Muscle of leg (tissue), 11 donors: Measurements from ENCODE around the gene ABCA4. TPM values are rescaled to one million over a fixed set of nuclear protein-coding genes. Genes with fewer than 3 reads are reported as not detected.

Source experiments
- DNase-seq: peaks from one replicate; pipeline ENCODE4 v3.0.0; 2013
- H3K27ac ChIP-seq: one replicate; pipeline ENCODE4 v1.5.1; 2013; ENCODE audit warnings: mild to moderate bottlenecking, low read length, control low read depth
- H3K27me3 ChIP-seq: one replicate; pipeline ENCODE4 v1.6.1; 2013; ENCODE audit warnings: low read length; ENCODE audit not compliant: control insufficient read depth, insufficient read depth
- H3K36me3 ChIP-seq: one replicate; pipeline ENCODE4 v1.6.1; 2013; ENCODE audit warnings: low read length; ENCODE audit not compliant: control insufficient read depth, insufficient read depth
- H3K4me1 ChIP-seq: one replicate; pipeline ENCODE4 v1.6.1; 2013; ENCODE audit warnings: low read length; ENCODE audit not compliant: control insufficient read depth, insufficient read depth
- H3K4me3 ChIP-seq: one replicate; pipeline ENCODE4 v1.5.1; 2013; ENCODE audit warnings: low read length, control low read depth
- H3K9me3 ChIP-seq: replicated peaks from 2 replicates; pipeline ENCODE4 v1.6.1; 2013; ENCODE audit warnings: low read depth, low read length; ENCODE audit not compliant: control insufficient read depth
- WGBS: methylation state at CpG from one replicate; pipeline ENCODE4 v1.1.5; 2013; ENCODE audit warnings: missing lambda C conversion rate; ENCODE audit not compliant: insufficient coverage; 5-methylcytosine and 5-hydroxymethylcytosine counted together
- polyA plus RNA-seq, 8 donors: library from polyadenylated mRNA; unstranded; fragments of 120-200 nt; gene quantifications; one replicate each; pipeline versions ENCODE4 v1.2.1 to v1.2.3, GENCODE V29; 2013; ENCODE audit warnings: inconsistent platforms in 1 of 8, low replicate concordance in 1 of 8; ENCODE audit not compliant: insufficient read length in 8 of 8, insufficient read depth in 1 of 8
- total RNA-seq: library from RNA; stranded (reverse); fragments of 120-200 nt; gene quantifications from one replicate; pipeline ENCODE4 v1.2.4, GENCODE V29; 2013

ABCA4 gene
- total and polyA plus RNA-seq, 9 donors = 0.19 to 1.1 (median 0.49) TPM

DNA sequence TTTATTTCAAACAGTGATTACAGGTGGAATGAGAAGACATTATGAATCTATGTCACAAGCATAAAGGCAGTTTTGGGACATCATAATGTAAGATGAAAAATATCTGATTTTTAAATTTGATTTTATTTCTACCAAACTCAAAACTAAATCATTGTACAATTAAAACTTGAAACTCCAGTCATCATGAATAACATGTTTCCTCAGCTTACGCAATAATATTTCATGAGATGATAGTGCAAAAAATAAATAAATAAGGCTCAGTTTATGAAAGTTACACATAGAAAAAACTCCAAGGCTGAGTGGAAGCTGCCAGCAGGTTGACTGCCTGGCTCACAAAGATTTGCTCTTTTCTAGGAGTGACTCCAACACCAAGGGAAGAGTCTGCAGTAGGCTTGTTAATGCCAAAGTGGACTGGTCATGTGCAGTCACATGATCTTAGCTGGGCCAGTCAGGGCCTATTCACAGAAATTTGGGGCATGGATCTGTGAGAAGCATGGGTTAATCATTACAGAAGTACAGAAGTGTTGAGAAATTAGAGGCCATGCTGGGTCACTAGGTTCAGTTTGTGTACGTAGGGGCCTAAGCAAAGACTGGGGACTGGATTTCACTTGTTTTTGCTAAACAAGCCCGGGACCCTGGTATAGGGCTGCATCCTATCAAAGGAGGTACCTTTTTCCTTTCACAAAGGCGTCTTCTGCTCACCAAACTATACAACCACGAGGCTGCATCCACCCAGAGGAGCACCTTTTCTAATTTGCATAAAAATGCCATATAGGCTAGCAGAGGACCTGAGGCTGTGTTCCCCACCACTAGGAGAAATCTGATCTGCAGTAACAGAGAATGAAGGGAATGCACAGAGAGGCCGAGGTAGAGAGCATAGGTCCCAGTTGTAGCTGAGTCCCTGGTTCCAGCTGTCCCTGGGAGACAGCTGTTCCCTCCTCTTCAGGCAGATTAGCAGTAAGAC, 4.9 kb upstream of the ABCA4 start:
- DNase-seq = peak; percentile 49
- WGBS = 64% methylated on average over 2 of the region's 6 CpGs

GRCh38 chr1:94124538-94124937, 3.6 kb upstream of the ABCA4 start:
- no peak overlapping the region for H3K27ac ChIP-seq
- H3K4me3 ChIP-seq = no peak overlapping the region
- no CpG with 5 or more reads among the region's 1 CpG for WGBS
- no peaks in the 10 kb centered on the region for H3K9me3 ChIP-seq
- H3K27me3 ChIP-seq = no peaks in the 10 kb centered on the region
- H3K36me3 ChIP-seq = no peaks in the 10 kb centered on the region
- DNase-seq = no peak
- peaks cover 19% of the 10 kb centered on the region for H3K4me1 ChIP-seq

More for the DNA sequence above, 4.9 kb upstream of the ABCA4 start:
- H3K36me3 ChIP-seq = no peaks in the 10 kb centered on the region
- H3K27ac ChIP-seq = no peak overlapping the region
- H3K27me3 ChIP-seq = no peaks in the 10 kb centered on the region
- no peaks in the 10 kb centered on the region for H3K9me3 ChIP-seq
- peaks cover 14% of the 10 kb centered on the region for H3K4me1 ChIP-seq
- H3K4me3 ChIP-seq = no peak overlapping the region

GRCh38 chr1:94122201-94122970, 1.4 kb upstream of the ABCA4 start:
- H3K4me3 ChIP-seq = no peak overlapping the region
- H3K4me1 ChIP-seq = peaks cover 39% of the 10 kb centered on the region
- WGBS = 52% methylated on average over 5 of the region's 5 CpGs
- H3K9me3 ChIP-seq = no peaks in the 10 kb centered on the region
- H3K36me3 ChIP-seq = no peaks in the 10 kb centered on the region
- no peaks in the 10 kb centered on the region for H3K27me3 ChIP-seq
- no peak overlapping the region for H3K27ac ChIP-seq
- no peak for DNase-seq

- DNase-seq = no peak
- no peaks in the 10 kb centered on the region for H3K9me3 ChIP-seq
- H3K36me3 ChIP-seq = no peaks in the 10 kb centered on the region
- H3K27ac ChIP-seq = no peak overlapping the region
- no peak overlapping the region for H3K4me3 ChIP-seq
- WGBS = 61% methylated on average over 7 of the region's 8 CpGs
- H3K27me3 ChIP-seq = no peaks in the 10 kb centered on the region
- H3K4me1 ChIP-seq = peaks cover 47% of the 10 kb centered on the region
Measured at GRCh38 chr1:94121411-94121821, 468 bp upstream of the ABCA4 start.

DNA sequence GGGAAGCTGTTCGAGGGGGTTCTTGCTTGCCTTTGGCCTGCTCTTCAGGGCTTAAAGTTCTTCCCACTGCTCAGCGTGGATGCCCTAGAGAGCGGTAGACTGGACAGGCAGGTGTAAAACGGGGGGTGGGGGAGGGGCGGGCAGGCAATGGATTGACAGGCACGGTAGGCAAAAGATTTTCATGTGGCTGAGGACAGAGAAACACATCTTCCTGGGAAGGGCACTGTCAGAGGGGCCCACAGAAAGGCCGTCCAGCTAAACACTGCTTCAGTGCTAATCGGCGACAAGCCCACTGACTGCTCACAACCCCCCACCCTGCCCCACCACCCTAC, 412 bp downstream of the ABCA4 start:
- 62% methylated on average over 5 of the region's 9 CpGs for WGBS
- Histone ChIP-seq H3K27ac (no peak overlapping the region), H3K4me1 (peaks cover 48% of the 10 kb centered on the region)

DNA sequence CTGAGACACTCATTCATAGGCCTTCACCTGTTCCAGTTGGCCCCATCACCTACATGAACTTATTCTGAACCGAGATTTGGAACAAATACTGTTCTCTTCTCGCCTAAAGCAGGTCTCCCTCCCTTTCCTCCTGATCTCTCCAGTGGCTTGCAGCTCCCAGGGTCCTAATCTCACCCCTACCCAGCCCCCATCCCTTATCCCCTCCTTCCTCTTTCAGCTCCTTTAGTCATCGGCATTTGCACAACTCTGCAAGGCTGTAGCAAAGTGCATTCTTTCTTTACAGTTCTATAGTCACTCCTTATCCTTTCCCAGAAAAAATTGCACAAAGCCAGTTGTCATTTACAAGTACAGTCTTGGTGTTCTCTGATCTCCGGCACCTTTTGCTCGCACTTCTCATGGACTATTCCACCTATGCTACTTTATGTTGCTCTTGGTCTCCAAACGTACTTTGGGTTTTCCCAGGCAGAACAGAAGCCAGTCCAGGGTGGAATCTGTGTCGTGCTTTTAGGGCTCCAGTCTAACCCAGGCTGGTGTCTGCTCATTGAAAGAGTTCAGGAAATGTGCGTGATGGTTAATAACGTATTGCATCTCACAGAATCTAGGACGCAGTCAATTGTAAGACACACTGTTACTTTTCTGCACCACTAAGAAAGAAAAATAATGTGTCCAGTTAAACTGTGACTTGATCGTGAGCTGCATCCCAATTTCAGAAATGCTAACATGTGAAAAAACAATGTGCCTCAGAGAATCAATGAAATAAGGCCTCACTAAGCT, 965 bp downstream of the ABCA4 start:
- DNase-seq = no peak
- Histone ChIP-seq H3K9me3 (no peaks in the 10 kb centered on the region), H3K27ac (no peak overlapping the region), H3K4me3 (no peak overlapping the region), H3K36me3 (no peaks in the 10 kb centered on the region), H3K4me1 (peaks cover 48% of the 10 kb centered on the region), H3K27me3 (no peaks in the 10 kb centered on the region)
- 60% methylated on average over 7 of the region's 11 CpGs for WGBS

More for the DNA sequence above, 412 bp downstream of the ABCA4 start:
- no peak for DNase-seq
- no peaks in the 10 kb centered on the region for H3K36me3 ChIP-seq
- no peaks in the 10 kb centered on the region for H3K9me3 ChIP-seq
- no peak overlapping the region for H3K4me3 ChIP-seq
- no peaks in the 10 kb centered on the region for H3K27me3 ChIP-seq

GRCh38 chr1:94119306-94119705, 1.6 kb downstream of the ABCA4 start:
- no peak overlapping the region for H3K4me3 ChIP-seq
- WGBS = 92% methylated on average over 6 of the region's 6 CpGs
- H3K27me3 ChIP-seq = no peaks in the 10 kb centered on the region
- no peak overlapping the region for H3K27ac ChIP-seq
- DNase-seq = no peak
- H3K9me3 ChIP-seq = no peaks in the 10 kb centered on the region
- no peaks in the 10 kb centered on the region for H3K36me3 ChIP-seq
- H3K4me1 ChIP-seq = peaks cover 48% of the 10 kb centered on the region

GRCh38 chr1:94118471-94118870, 2.5 kb downstream of the ABCA4 start:
- no peaks in the 10 kb centered on the region for H3K36me3 ChIP-seq
- H3K27ac ChIP-seq = no peak overlapping the region
- no peak overlapping the region for H3K4me3 ChIP-seq
- peaks cover 53% of the 10 kb centered on the region for H3K4me1 ChIP-seq
- 89% methylated on average over 7 of the region's 7 CpGs for WGBS
- H3K9me3 ChIP-seq = no peaks in the 10 kb centered on the region
- no peak for DNase-seq
- H3K27me3 ChIP-seq = no peaks in the 10 kb centered on the region

- no peaks in the 10 kb centered on the region for H3K36me3 ChIP-seq
- no peaks in the 10 kb centered on the region for H3K9me3 ChIP-seq
- H3K27ac ChIP-seq = no peak overlapping the region
- no peaks in the 10 kb centered on the region for H3K27me3 ChIP-seq
- H3K4me3 ChIP-seq = no peak overlapping the region
- no peak for DNase-seq
- peaks cover 56% of the 10 kb centered on the region for H3K4me1 ChIP-seq
- WGBS = 92% methylated on average over 3 of the region's 7 CpGs
Measured at GRCh38 chr1:94118013-94118412, 2.9 kb downstream of the ABCA4 start.
